Smooth muscle cell (in vitro differentiated cells): Measurements from ENCODE around the gene MYNN. TPM values are rescaled to one million over a fixed set of nuclear protein-coding genes. Genes with fewer than 3 reads are reported as not detected.

Experiments used
- DNase-seq: peaks from one replicate; lab custom pipeline; 2025; ENCODE audit not compliant: unreplicated experiment; lab: John Stamatoyannopoulos, UW
- H2AFZ ChIP-seq: fragments of 200-600 bp; sonication (generic); 2 replicates; pipeline ENCODE4 v1.6.0; 2016; ENCODE audit warnings: antibody characterized with exemption, low read depth, mild to moderate bottlenecking
- H3F3A ChIP-seq: fragments of 200-600 bp; sonication (generic); 2 replicates; pipeline ENCODE4 v1.6.0; 2017; ENCODE audit warnings: antibody characterized with exemption, low read depth
- H3K27ac ChIP-seq: fragments of 200-600 bp; sonication (generic); 2 replicates; pipeline ENCODE4 v1.5.1; 2016; ENCODE audit warnings: low read depth, mild to moderate bottlenecking
- H3K27me3 ChIP-seq: fragments of 200-600 bp; sonication (generic); 2 replicates; pipeline ENCODE4 v1.6.1; 2016; ENCODE audit warnings: low read depth, mild to moderate bottlenecking
- H3K36me3 ChIP-seq: fragments of 200-600 bp; sonication (generic); 2 replicates; pipeline ENCODE4 v1.5.1; 2016; ENCODE audit warnings: low read depth
- H3K4me1 ChIP-seq: fragments of 200-600 bp; sonication (generic); 2 replicates; pipeline ENCODE4 v1.5.1; 2016; ENCODE audit warnings: low read depth
- H3K4me2 ChIP-seq: fragments of 200-600 bp; sonication (generic); 2 replicates; pipeline ENCODE4 v1.6.0; 2016; ENCODE audit warnings: mild to moderate bottlenecking
- H3K4me3 ChIP-seq: fragments of 200-600 bp; sonication (generic); 2 replicates; pipeline ENCODE4 v1.5.1; 2016; ENCODE audit warnings: mild to moderate bottlenecking
- H3K79me2 ChIP-seq: fragments of 200-600 bp; sonication (generic); 2 replicates; pipeline ENCODE4 v1.6.0; 2016; ENCODE audit warnings: low read depth, mild to moderate bottlenecking
- H3K9ac ChIP-seq: fragments of 200-600 bp; sonication (generic); 2 replicates; pipeline ENCODE4 v1.6.0; 2016; ENCODE audit warnings: low read depth
- H3K9me3 ChIP-seq: fragments of 200-600 bp; sonication (generic); replicated peaks from 2 replicates; pipeline ENCODE4 v1.5.1; 2016; ENCODE audit warnings: low read depth
- H4K20me1 ChIP-seq: fragments of 200-600 bp; sonication (generic); 2 replicates; pipeline ENCODE4 v1.6.0; 2016; ENCODE audit warnings: low read depth
- CTCF ChIP-seq: fragments of 200-600 bp; sonication (generic); IDR thresholded peaks from 2 replicates; pipeline ENCODE4 v1.5.1; 2017; ENCODE audit warnings: borderline replicate concordance, mild to moderate bottlenecking, antibody characterized with exemption; ENCODE audit not compliant: insufficient read depth, poor library complexity, severe bottlenecking
- WGBS: methylation state at CpG from one replicate; pipeline ENCODE4 v1.1.7; 2016; ENCODE audit warnings: low lambda C conversion rate; 5-methylcytosine and 5-hydroxymethylcytosine counted together
- polyA plus RNA-seq: library from polyadenylated mRNA; unstranded; fragments of >200 nt; fragmentation: Nextera tagmentation; extraction: Ambion mirVana; gene quantifications from 2 replicates; pipeline ENCODE4 v1.2.1, GENCODE V29; 2016
- total RNA-seq: library from RNA; depleted of rRNA; stranded (reverse); fragments of >200 nt; gene quantifications from 2 replicates; pipeline ENCODE4 v1.2.3, GENCODE V29; 2014

Gene MYNN
- total and polyA plus RNA-seq, 2 experiments from 2014 or later: 17.2 to 29.9 TPM

- Histone ChIP-seq H3K9ac (no peak overlapping the region), H3K4me2 (no peak overlapping the region), H3F3A (no peaks in the 10 kb centered on the region), H3K27ac (no peak overlapping the region), H2AFZ (no peak overlapping the region), H3K4me3 (no peak overlapping the region), H4K20me1 (no peaks in the 10 kb centered on the region), H3K4me1 (no peaks in the 10 kb centered on the region), H3K27me3 (no peaks in the 10 kb centered on the region), H3K79me2 (no peaks in the 10 kb centered on the region), H3K9me3 (no peaks in the 10 kb centered on the region), H3K36me3 (no peaks in the 10 kb centered on the region)
- TF ChIP-seq CTCF: no peak
- DNase-seq: no peak
- 94% methylated on average over 15 of the region's 15 CpGs for WGBS
Measured at GRCh38 chr3:169822091-169822490, 48.9 kb downstream of the MYNN start.

GRCh38 chr3:169822540-169822939, 49.3 kb downstream of the MYNN start:
- DNase-seq: no peak
- H3K27ac ChIP-seq: no peak overlapping the region
- H3K4me3 ChIP-seq: no peak overlapping the region
- H2AFZ ChIP-seq: no peak overlapping the region
- no peaks in the 10 kb centered on the region for H4K20me1 ChIP-seq
- no peaks in the 10 kb centered on the region for H3F3A ChIP-seq
- H3K27me3 ChIP-seq: no peaks in the 10 kb centered on the region
- H3K9ac ChIP-seq: no peak overlapping the region
- no peaks in the 10 kb centered on the region for H3K36me3 ChIP-seq
- H3K4me2 ChIP-seq: no peak overlapping the region
- H3K4me1 ChIP-seq: no peaks in the 10 kb centered on the region
- 95% methylated on average over 20 of the region's 20 CpGs for WGBS
- H3K79me2 ChIP-seq: no peaks in the 10 kb centered on the region
- no peak for TF ChIP-seq CTCF
- H3K9me3 ChIP-seq: no peaks in the 10 kb centered on the region

- no peak overlapping the region for H3K4me2 ChIP-seq
- no peak overlapping the region for H3K9ac ChIP-seq
- H3F3A ChIP-seq: no peaks in the 10 kb centered on the region
- no peak overlapping the region for H3K27ac ChIP-seq
- no peaks in the 10 kb centered on the region for H4K20me1 ChIP-seq
- H3K36me3 ChIP-seq: no peaks in the 10 kb centered on the region
- WGBS: 91% methylated on average over 6 of the region's 6 CpGs
- no peaks in the 10 kb centered on the region for H3K4me1 ChIP-seq
- H2AFZ ChIP-seq: no peak overlapping the region
- no peaks in the 10 kb centered on the region for H3K79me2 ChIP-seq
- DNase-seq: no peak
- no peaks in the 10 kb centered on the region for H3K9me3 ChIP-seq
- no peak overlapping the region for H3K4me3 ChIP-seq
- no peak for TF ChIP-seq CTCF
- H3K27me3 ChIP-seq: no peaks in the 10 kb centered on the region
Measured at GRCh38 chr3:169822983-169823382, 49.8 kb downstream of the MYNN start.

- H3F3A ChIP-seq: no peaks in the 10 kb centered on the region
- H3K9ac ChIP-seq: no peak overlapping the region
- no peak overlapping the region for H3K27ac ChIP-seq
- no peak for TF ChIP-seq CTCF
- H3K4me3 ChIP-seq: no peak overlapping the region
- H4K20me1 ChIP-seq: no peaks in the 10 kb centered on the region
- no peak overlapping the region for H3K4me2 ChIP-seq
- WGBS: 80% methylated on average over 3 of the region's 3 CpGs
- no peak overlapping the region for H2AFZ ChIP-seq
- no peaks in the 10 kb centered on the region for H3K9me3 ChIP-seq
- no peaks in the 10 kb centered on the region for H3K79me2 ChIP-seq
- no peaks in the 10 kb centered on the region for H3K27me3 ChIP-seq
- no peaks in the 10 kb centered on the region for H3K4me1 ChIP-seq
- H3K36me3 ChIP-seq: no peaks in the 10 kb centered on the region
- DNase-seq: no peak
Measured at GRCh38 chr3:169825316-169825715, 52.1 kb downstream of the MYNN start.
